HG03520 (cell line): ENCODE measurements around the gene PPP1R9A.

Experiments used
- ATAC-seq: cut with Tn5 transposase; IDR thresholded peaks from one replicate; pipeline ENCODE4 v1.9.1; 2021; ENCODE audit warnings: mild to moderate bottlenecking, moderate library complexity; ENCODE audit not compliant: unreplicated experiment

PPP1R9A gene

GRCh38 chr7:94907026-94907810, at the start of gene PPP1R9A:
TSS of gene PPP1R9A (plus strand) at chr7:94907594. CDS start at chr7:94910114, 2,520 bp downstream.
- no peak for ATAC-seq

- no peak for ATAC-seq
These were observed 36.3 kb upstream of the PPP1R9A start for GRCh38 chr7:94871132-94871531.

GRCh38 chr7:94873239-94873638, 34.2 kb upstream of the PPP1R9A start:
- no peak for ATAC-seq

GRCh38 chr7:94874036-94874785, 33.2 kb upstream of the PPP1R9A start:
- no peak for ATAC-seq

- ATAC-seq: no peak
These were observed 32.2 kb upstream of the PPP1R9A start for GRCh38 chr7:94875201-94875600.

GRCh38 chr7:94877731-94878670, 29.4 kb upstream of the PPP1R9A start:
- no peak for ATAC-seq

GRCh38 chr7:94882891-94883290, 24.5 kb upstream of the PPP1R9A start:
- ATAC-seq: no peak

- ATAC-seq: no peak
These were observed 23.8 kb upstream of the PPP1R9A start for GRCh38 chr7:94883616-94884015.

GRCh38 chr7:94888551-94888950, 18.8 kb upstream of the PPP1R9A start:
- no peak for ATAC-seq

- ATAC-seq: no peak
These were observed 18.3 kb upstream of the PPP1R9A start for GRCh38 chr7:94888995-94889523.

- ATAC-seq: no peak
These were observed 17.2 kb upstream of the PPP1R9A start for GRCh38 chr7:94890216-94890615.

GRCh38 chr7:94893661-94894060, 13.7 kb upstream of the PPP1R9A start:
- no peak for ATAC-seq

- ATAC-seq: no peak
These were observed 9.9 kb upstream of the PPP1R9A start for GRCh38 chr7:94897541-94897940.

- no peak for ATAC-seq
These were observed 9.1 kb upstream of the PPP1R9A start for GRCh38 chr7:94898340-94898739.

- ATAC-seq: no peak
These were observed 5.4 kb upstream of the PPP1R9A start for GRCh38 chr7:94901981-94902380.

- no peak for ATAC-seq
These were observed 3.4 kb upstream of the PPP1R9A start for GRCh38 chr7:94903971-94904370.

GRCh38 chr7:94904982-94905381, 2.4 kb upstream of the PPP1R9A start:
- ATAC-seq: no peak

GRCh38 chr7:94906065-94906851, 1.1 kb upstream of the PPP1R9A start:
- no peak for ATAC-seq

GRCh38 chr7:94907811-94908322, 473 bp downstream of the PPP1R9A start:
- no peak for ATAC-seq
